PC-3 (cell line): Measurements from ENCODE around the gene DPH3.

Source experiments
- EZH2phosphoT487 ChIP-seq: fragments of 300-600 bp; sonication (generic); IDR thresholded peaks from 2 replicates; pipeline ENCODE4 v1.6.1; 2018; ENCODE audit warnings: mild to moderate bottlenecking, antibody characterized with exemption, low read length, borderline replicate concordance
- TF ChIP-seq, protein P1 (sequence below): fragments of 300-600 bp; sonication (generic); conservative IDR thresholded peaks from 2 replicates; pipeline ENCODE4 v1.5.1; 2017; ENCODE audit warnings: antibody characterized with exemption, low read depth, mild to moderate bottlenecking, low read length

GRCh38 chr3:16214366-16214765 is 50.4 kb downstream of the DPH3 start:
- TF ChIP-seq EZH2phosphoT487: no peak
- TF ChIP-seq, protein P1, sequence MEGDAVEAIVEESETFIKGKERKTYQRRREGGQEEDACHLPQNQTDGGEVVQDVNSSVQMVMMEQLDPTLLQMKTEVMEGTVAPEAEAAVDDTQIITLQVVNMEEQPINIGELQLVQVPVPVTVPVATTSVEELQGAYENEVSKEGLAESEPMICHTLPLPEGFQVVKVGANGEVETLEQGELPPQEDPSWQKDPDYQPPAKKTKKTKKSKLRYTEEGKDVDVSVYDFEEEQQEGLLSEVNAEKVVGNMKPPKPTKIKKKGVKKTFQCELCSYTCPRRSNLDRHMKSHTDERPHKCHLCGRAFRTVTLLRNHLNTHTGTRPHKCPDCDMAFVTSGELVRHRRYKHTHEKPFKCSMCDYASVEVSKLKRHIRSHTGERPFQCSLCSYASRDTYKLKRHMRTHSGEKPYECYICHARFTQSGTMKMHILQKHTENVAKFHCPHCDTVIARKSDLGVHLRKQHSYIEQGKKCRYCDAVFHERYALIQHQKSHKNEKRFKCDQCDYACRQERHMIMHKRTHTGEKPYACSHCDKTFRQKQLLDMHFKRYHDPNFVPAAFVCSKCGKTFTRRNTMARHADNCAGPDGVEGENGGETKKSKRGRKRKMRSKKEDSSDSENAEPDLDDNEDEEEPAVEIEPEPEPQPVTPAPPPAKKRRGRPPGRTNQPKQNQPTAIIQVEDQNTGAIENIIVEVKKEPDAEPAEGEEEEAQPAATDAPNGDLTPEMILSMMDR: no peak
